IMR-90 (cell line): ENCODE data around the gene PCK2. TPM values are rescaled to one million over a fixed set of nuclear protein-coding genes. Genes with fewer than 3 reads are reported as not detected.

Experiments used
- ATAC-seq: fragments of 200-7000 bp; cut with Tn5 transposase; 2 replicates; pipeline ENCODE4 v1.9.1; 2020; ENCODE audit warnings: low read depth, mild to moderate bottlenecking, moderate library complexity
- Bru-seq: library from RNA; stranded (reverse); fragments of 400-500 nt; gene quantifications from one replicate; lab custom pipeline; 2021; lab: Mats Ljungman, UMichigan
- BruChase-seq, 2 experiments: library from RNA; stranded (reverse); fragments of 400-500 nt; gene quantifications; one replicate each; lab custom pipeline; 2021; lab: Mats Ljungman, UMichigan
- BruUV-seq: library from RNA; stranded (reverse); fragments of 400-500 nt; replicated peaks from 2 replicates; lab custom pipeline; 2021; lab: Mats Ljungman, UMichigan
- CTCF ChIA-PET: fragments of 300-600 bp; formaldehyde crosslinking; extraction: SDS; loops from one replicate; lab custom pipeline; 2021; ENCODE audit warnings: antibody characterized with exemption; lab: Yijun Ruan, JAX
- POLR2A ChIA-PET: fragments of 300-600 bp; sonication (Branson Sonifier 250); formaldehyde crosslinking; loops from one replicate; lab custom pipeline; 2022; ENCODE audit warnings: antibody characterized with exemption; ENCODE audit not compliant: unreplicated experiment; lab: Charles Lee
- DNase-seq: peaks from one replicate; pipeline ENCODE4 v3.0.0; 2013
- H2AFZ ChIP-seq: replicated peaks from 2 replicates; pipeline ENCODE3; 2013; ENCODE audit warnings: low read length, mild to moderate bottlenecking; ENCODE audit not compliant: poor library complexity
- H2AK5ac ChIP-seq: 2 replicates; pipeline ENCODE4 v1.6.1; 2013; ENCODE audit warnings: low read depth, low read length, inconsistent platforms
- H2AK9ac ChIP-seq: replicated peaks from 2 replicates; pipeline ENCODE3; 2013; ENCODE audit warnings: mild to moderate bottlenecking, low read depth, low read length, moderate library complexity; ENCODE audit not compliant: poor library complexity
- H2BK120ac ChIP-seq: 2 replicates; pipeline ENCODE4 v1.6.1; 2013; ENCODE audit warnings: low read depth, low read length, inconsistent platforms
- H2BK15ac ChIP-seq: 3 replicates; pipeline ENCODE4 v1.6.1; 2013; ENCODE audit warnings: low read depth, low read length, inconsistent platforms
- H2BK20ac ChIP-seq: 2 replicates; pipeline ENCODE4 v1.6.1; 2013; ENCODE audit warnings: low read depth, mild to moderate bottlenecking, inconsistent platforms, low read length, moderate library complexity
- H2BK5ac ChIP-seq: 2 replicates; pipeline ENCODE4 v1.6.1; 2013; ENCODE audit warnings: mild to moderate bottlenecking, low read depth, low read length, inconsistent platforms; ENCODE audit not compliant: poor library complexity, severe bottlenecking
- H3K14ac ChIP-seq: replicated peaks from 2 replicates; pipeline ENCODE4 v1.6.1; 2013; ENCODE audit warnings: low read depth, low read length, inconsistent platforms
- H3K18ac ChIP-seq: 2 replicates; pipeline ENCODE4 v1.6.1; 2013; ENCODE audit warnings: low read depth, low read length, control low read depth
- H3K23ac ChIP-seq: 2 replicates; pipeline ENCODE4 v1.6.1; 2013; ENCODE audit warnings: low read depth, low read length, inconsistent platforms
- H3K27ac ChIP-seq: 2 replicates; pipeline ENCODE4 v1.5.1; 2013; ENCODE audit warnings: mild to moderate bottlenecking, control low read depth, low read length; ENCODE audit not compliant: insufficient read depth
- H3K27me3 ChIP-seq: 2 replicates; pipeline ENCODE4 v1.6.1; 2013; ENCODE audit warnings: low read length; ENCODE audit not compliant: control insufficient read depth, insufficient read depth
- H3K36me3 ChIP-seq: 2 replicates; pipeline ENCODE4 v1.6.1; 2013; ENCODE audit warnings: low read length, mixed read lengths; ENCODE audit not compliant: control insufficient read depth, insufficient read depth
- H3K4ac ChIP-seq: 2 replicates; pipeline ENCODE4 v1.6.1; 2013; ENCODE audit warnings: low read depth, low read length, inconsistent platforms
- H3K4me1 ChIP-seq: 2 replicates; pipeline ENCODE4 v1.6.1; 2013; ENCODE audit warnings: low read length, mixed read lengths; ENCODE audit not compliant: control insufficient read depth, insufficient read depth
- H3K4me2 ChIP-seq: 2 replicates; pipeline ENCODE4 v1.6.1; 2013; ENCODE audit warnings: low read depth, mild to moderate bottlenecking, control low read depth, low read length, moderate library complexity
- H3K4me3 ChIP-seq: 2 replicates; pipeline ENCODE4 v1.5.1; 2013; ENCODE audit warnings: low read depth, mild to moderate bottlenecking, control low read depth, low read length, moderate library complexity; ENCODE audit not compliant: insufficient read depth
- H3K56ac ChIP-seq: 2 replicates; pipeline ENCODE4 v1.6.1; 2013; ENCODE audit warnings: low read length, inconsistent platforms; ENCODE audit not compliant: insufficient read depth; ENCODE audit errors: extremely low read depth
- H3K79me1 ChIP-seq, 2 experiments: 2 replicates each; pipeline ENCODE4 v1.6.1; 2013; ENCODE audit warnings: low read length in 2 of 2, inconsistent platforms in 1 of 2, low read depth in 1 of 2
- H3K9ac ChIP-seq: 2 replicates; pipeline ENCODE4 v1.6.1; 2013; ENCODE audit warnings: low read depth, low read length, control low read depth
- H3K9me1 ChIP-seq: 2 replicates; pipeline ENCODE4 v1.6.1; 2013; ENCODE audit warnings: low read length, inconsistent platforms; ENCODE audit not compliant: insufficient read depth
- H3K9me3 ChIP-seq: 2 replicates; pipeline ENCODE4 v1.6.1; 2013; ENCODE audit warnings: low read length; ENCODE audit not compliant: control insufficient read depth, insufficient read depth
- H4K20me1 ChIP-seq: 2 replicates; pipeline ENCODE4 v1.6.1; 2013; ENCODE audit warnings: low read length, inconsistent platforms; ENCODE audit not compliant: insufficient read depth
- H4K5ac ChIP-seq: 2 replicates; pipeline ENCODE4 v1.6.1; 2013; ENCODE audit warnings: mild to moderate bottlenecking, low read depth, low read length, control low read depth
- H4K8ac ChIP-seq, 2 experiments: 2 replicates each; pipeline ENCODE4 v1.6.1; 2013; ENCODE audit warnings: low read depth in 2 of 2, low read length in 2 of 2, control low read depth in 1 of 2, inconsistent platforms in 1 of 2
- H4K91ac ChIP-seq: 2 replicates; pipeline ENCODE4 v1.6.1; 2013; ENCODE audit warnings: low read depth, low read length, inconsistent platforms; ENCODE audit not compliant: insufficient read depth
- BHLHE40 ChIP-seq: fragments of 150-350 bp; IDR thresholded peaks from 2 replicates; pipeline ENCODE4 v1.6.1; 2016; ENCODE audit warnings: mild to moderate bottlenecking, low read depth, low read length
- CEBPB ChIP-seq: IDR thresholded peaks from 2 replicates; pipeline ENCODE4 v1.6.1; 2012; ENCODE audit warnings: low read depth, low read length, improper control_type of control experiment
- CTCF ChIP-seq: conservative IDR thresholded peaks from 2 replicates; pipeline ENCODE4 v1.5.1; 2012; ENCODE audit warnings: mild to moderate bottlenecking, low read depth, low read length, improper control_type of control experiment
- MAFK ChIP-seq: IDR thresholded peaks from 2 replicates; pipeline ENCODE4 v1.6.1; 2012; ENCODE audit warnings: low read depth, low read length, improper control_type of control experiment
- MAZ ChIP-seq: IDR thresholded peaks from 2 replicates; pipeline ENCODE4 v1.6.1; 2012; ENCODE audit warnings: low read depth, mild to moderate bottlenecking, low read length, improper control_type of control experiment, moderate library complexity, borderline replicate concordance
- POLR2A ChIP-seq: IDR thresholded peaks from 2 replicates; pipeline ENCODE4 v1.6.1; 2012; ENCODE audit warnings: mild to moderate bottlenecking, low read depth, low read length
- USF2 ChIP-seq: fragments of 150-350 bp; IDR thresholded peaks from 2 replicates; pipeline ENCODE4 v1.6.1; 2017; ENCODE audit warnings: mild to moderate bottlenecking, antibody characterized with exemption, low read length, low read depth
- WGBS, 2 experiments: methylation state at CpG; one replicate each; pipeline versions ENCODE4 v1.1.5 to v1.1.7; 2013; ENCODE audit warnings: missing lambda C conversion rate in 2 of 2; ENCODE audit not compliant: insufficient read length in 1 of 2; ENCODE audit errors: extremely low coverage in 2 of 2; 5-methylcytosine and 5-hydroxymethylcytosine counted together
- dilution Hi-C: fragments of 300-500 bp; cut with HindIII; formaldehyde crosslinking; loops from one replicate; pipeline ENCODE4 v1.14.3; 2018; ENCODE audit warnings: low sequenced_read_pairs; ENCODE audit not compliant: unreplicated experiment
- in situ Hi-C: fragments of 300-500 bp; cut with MboI; formaldehyde crosslinking; loops from 3 replicates; pipeline ENCODE4 v1.14.3; 2019; ENCODE audit warnings: low sequenced_read_pairs, inconsistent platforms, mixed read lengths
- intact Hi-C: fragments of 100-400 bp; cut with micrococcal nuclease; formaldehyde crosslinking; loops from 2 replicates; pipeline ENCODE4 v1.10.0; 2022
- long read RNA-seq: library from polyadenylated mRNA; unstranded; transcript quantifications from one replicate; pipeline ENCODE4 v2.0.0, GENCODE V29; 2021; ENCODE audit not compliant: unreplicated experiment
- polyA plus RNA-seq, 3 experiments: library from polyadenylated mRNA; depleted of rRNA; stranded (reverse); fragments of >200 nt; gene quantifications; 2 replicates each; pipeline ENCODE4 v1.2.3, GENCODE V29; 2012; ENCODE audit warnings: low replicate concordance in 1 of 3
- total RNA-seq: library from RNA; depleted of rRNA; stranded (reverse); fragments of >200 nt; gene quantifications from 2 replicates; pipeline ENCODE4 v1.2.3, GENCODE V29; 2012; rRNA removed

PCK2 gene
- total RNA-seq (11.1 and 13.4 TPM in 2 replicates), polyA plus RNA-seq (2012; rRNA removed) (23.9 and 29.4 TPM in 2 replicates), Bru-seq, nascent RNA (percentile 64 among the genes with signal in this experiment), BruChase-seq, experiment 1, labeled RNA remaining after a 6-hour chase (percentile 68 among the genes with signal in this experiment), BruChase-seq, experiment 2, labeled RNA remaining after a 2-hour chase (percentile 45 among the genes with signal in this experiment)
- polyA plus RNA-seq (2012; cell fraction: cytosol; rRNA removed), result 22.8 and 50.7 TPM in 2 replicates
- polyA plus RNA-seq (2012; cell fraction: nucleus; rRNA removed; ENCODE audit: low replicate concordance), result 32.9 and 58.5 TPM in 2 replicates
- long read RNA-seq, transcript PCK2-201 (10 exons, 2,357 nt), result major isoform, 65 of 99 reads
- long read RNA-seq, partial matches to known transcripts, result 22 of 99 reads
- long read RNA-seq, other reads (novel, unspliced or antisense), result 8 of 99 reads

- H3K56ac ChIP-seq, result peak within 1 kb of the TSS; percentile 69; the same call in 1 of the 2 replicates
- peaks cover 16 to 36% of the 10 kb centered on the region in 2 experiments for H3K79me1 ChIP-seq
- peak within 1 kb of the TSS; percentile 99 for H2AK9ac ChIP-seq
- H3K9me1 ChIP-seq, result peaks cover 13% of the 10 kb centered on the region
- peak within 1 kb of the TSS; percentile 91 for H3K23ac ChIP-seq
- peak within 1 kb of the TSS; percentile 79 for H3K4me2 ChIP-seq
- CTCF ChIA-PET, result interaction anchor here (0.7 to 3.4 kb wide), 4 partner anchors 13 to 37 kb away, joined by 3 to 15 read pairs (median 7); no protein-coding TSS in a partner anchor
- peak within 1 kb of the TSS; percentile 91 for H3K9ac ChIP-seq
- H3K14ac ChIP-seq, result peak within 1 kb of the TSS; percentile 93
- H3K36me3 ChIP-seq, result peaks cover 11% of the 10 kb centered on the region; the same call in 1 of the 2 replicates
- peak within 1 kb of the TSS; percentile 85 for H2BK20ac ChIP-seq
- intact Hi-C loops, result no loop called here
- H3K4ac ChIP-seq, result peak within 1 kb of the TSS; percentile 90
- in situ Hi-C loops, result loop anchor here (5.0 to 10.0 kb wide), 2 partner anchors 37 to 119 kb away; no protein-coding TSS in a partner anchor
- dilution Hi-C loops, result no loop called here
- POLR2A ChIA-PET, result interaction anchor here (0.5 to 0.7 kb wide), 3 partner anchors 43 to 227 kb away, joined by 3 to 7 read pairs (median 3); partner anchors contain the start of gene EMC9
- peak within 1 kb of the TSS; percentile 81 for H2BK15ac ChIP-seq
- H3K4me3 ChIP-seq, result peak within 1 kb of the TSS; percentile 72
- peak within 1 kb of the TSS; percentile 40; the same call in 1 of the 2 replicates for H3K18ac ChIP-seq
- H3K4me1 ChIP-seq, result peaks cover 8% of the 10 kb centered on the region
- ATAC-seq (peak; percentile 94), DNase-seq (peak; percentile 88)
- peak within 1 kb of the TSS; percentile 97 for H2AK5ac ChIP-seq
- peaks cover 15% of the 10 kb centered on the region; the same call in 1 of the 2 replicates for H4K20me1 ChIP-seq
- H4K8ac ChIP-seq, result peak within 1 kb of the TSS; percentile 94 to 95
- 1% methylated on average over 24 of the region's 68 CpGs; no CpG with 5 or more reads in 1 of the 2 experiments for WGBS, 2 experiments
- peak within 1 kb of the TSS; percentile 98 for H2AFZ ChIP-seq
- peak within 1 kb of the TSS; percentile 47 for H4K5ac ChIP-seq
- peak within 1 kb of the TSS; percentile 80 for H3K27ac ChIP-seq
- peak within 1 kb of the TSS; percentile 70 for H2BK120ac ChIP-seq
- H3K9me3 ChIP-seq, result no peaks in the 10 kb centered on the region
- BruUV-seq, result TSS peak; percentile 76
- H4K91ac ChIP-seq, result peak within 1 kb of the TSS; percentile 96
- TF ChIP-seq CTCF (0 out of 2 replicates have a peak, but pooled peaks have one; percentile 12), BHLHE40 (no peak), POLR2A (peak; percentile 89), CEBPB (peak; percentile 71), MAFK (no peak), USF2 (no peak), MAZ (peak; percentile 72; the same call in 1 of the 2 replicates)
- H3K27me3 ChIP-seq, result no peaks in the 10 kb centered on the region
- peak within 1 kb of the TSS; percentile 69 for H2BK5ac ChIP-seq
Measured at GRCh38 chr14:24093901-24094840, at the start of gene PCK2. Gene PCK2 (plus strand): TSS chr14:24094311. CDS start chr14:24094406, 95 bp downstream.
